ENCODE measurements around the gene STAB1. TPM values are rescaled to one million over a fixed set of nuclear protein-coding genes. Genes with fewer than 3 reads are reported as not detected.
A peak's percentile ranks its signal among the peaks of the same experiment; 100 is the strongest.

Gene STAB1
- total RNA-seq, 1 donor from 2014 or later, result 143 TPM

GRCh38 chr3:52532838-52533622 is 37.9 kb downstream of the STAB1 start:
- DNase-seq (ENCODE audit: low spot score), result peak; percentile 36

- DNase-seq (ENCODE audit: low spot score), result peak; percentile 82
Measured at GRCh38 chr3:52533623-52534280, 38.6 kb downstream of the STAB1 start, which contains the start of gene NT5DC2. TSS of gene NT5DC2 (minus strand) at chr3:52533857. CDS start at chr3:52533737, 120 bp downstream.

GRCh38 chr3:52534281-52535183 is 39.4 kb downstream of the STAB1 start:
- DNase-seq (ENCODE audit: low spot score), result peak; percentile 82

- DNase-seq (ENCODE audit: low spot score), result no peak
Measured at GRCh38 chr3:52535411-52536111, 40.4 kb downstream of the STAB1 start.

- DNase-seq (ENCODE audit: low spot score), result no peak
Measured at GRCh38 chr3:52536112-52536368, 40.9 kb downstream of the STAB1 start.

GRCh38 chr3:52536369-52537164 is 41.4 kb downstream of the STAB1 start, which contains the start of gene UQCC5:
TSS of gene UQCC5 (plus strand) at chr3:52536605. CDS start at chr3:52536756, 151 bp downstream.
- peak; percentile 99 for DNase-seq (ENCODE audit: low spot score)

GRCh38 chr3:52537165-52537620 is 42.1 kb downstream of the STAB1 start:
- DNase-seq (ENCODE audit: low spot score), result no peak

- no peak for DNase-seq (ENCODE audit: low spot score)
Measured at GRCh38 chr3:52537726-52538421, 42.7 kb downstream of the STAB1 start.

- no peak for DNase-seq (ENCODE audit: low spot score)
Measured at GRCh38 chr3:52539010-52539653, 44.0 kb downstream of the STAB1 start.

- DNase-seq (ENCODE audit: low spot score), result no peak
Measured at GRCh38 chr3:52541050-52541449, 45.9 kb downstream of the STAB1 start.

GRCh38 chr3:52544937-52545336 is 49.8 kb downstream of the STAB1 start:
- no peak for DNase-seq (ENCODE audit: low spot score)

GRCh38 chr3:52546111-52546901 is 51.2 kb downstream of the STAB1 start:
- no peak for DNase-seq (ENCODE audit: low spot score)

GRCh38 chr3:52547143-52547542 is 52.0 kb downstream of the STAB1 start:
- no peak for DNase-seq (ENCODE audit: low spot score)

- DNase-seq (ENCODE audit: low spot score), result no peak
Measured at GRCh38 chr3:52551118-52551517, 56.0 kb downstream of the STAB1 start.

- no peak for DNase-seq (ENCODE audit: low spot score)
Measured at GRCh38 chr3:52552089-52552488, 57.0 kb downstream of the STAB1 start.

- no peak for DNase-seq (ENCODE audit: low spot score)
Measured at GRCh38 chr3:52554026-52554755, 59.1 kb downstream of the STAB1 start.

GRCh38 chr3:52555056-52555455 is 59.9 kb downstream of the STAB1 start:
- DNase-seq (ENCODE audit: low spot score), result no peak

Measured in umbilical cord (tissue), 2 donors.